Pancreas (tissue), 10 donors: ENCODE data around the gene CD70. TPM values are rescaled to one million over a fixed set of nuclear protein-coding genes. Genes with fewer than 3 reads are reported as not detected.
"Not testable (repeated sequence)": the region's sequence is repeated elsewhere in the genome, so short reads cannot be mapped to it uniquely, and the experiment has no call there.

ENCODE experiments used
- ATAC-seq, 4 donors: fragments of 200-7000 bp; cut with Tn5 transposase; one replicate each; pipeline versions ENCODE4 v1.8.0 to v1.9.1; 2020; ENCODE audit warnings: mild to moderate bottlenecking in 4 of 4, moderate library complexity in 4 of 4
- DNase-seq, 6 donors: peaks; one replicate each; pipeline ENCODE4 v3.0.0-alpha.2; 2020
- FAIRE-seq: peaks from 2 replicates; lab custom pipeline; 2012; peaks lifted over from hg19 to GRCh38; lab: Jason Lieb, UNC
- H3K27ac ChIP-seq, 4 donors: fragments of 200-600 bp; sonication (generic); 1 replicate in 3 of 4; 2 replicates in 1 of 4; pipeline versions ENCODE4 v1.5.0 to v1.8.0; 2020
- H3K27me3 ChIP-seq, 4 donors: fragments of 200-600 bp; one replicate each; pipeline ENCODE4 v1.8.0; 2021
- H3K36me3 ChIP-seq, 3 donors: fragments of 200-600 bp; sonication (generic) in 1 of 3; one replicate each; pipeline versions ENCODE4 v1.5.0 to v1.8.0; 2020 to 2021
- H3K4me1 ChIP-seq, 3 donors: fragments of 200-600 bp; one replicate each; pipeline ENCODE4 v1.8.0; 2021
- H3K4me3 ChIP-seq, 4 donors: fragments of 200-600 bp; sonication (generic) in 2 of 4; one replicate each; pipeline versions ENCODE4 v1.5.0 to v1.8.0; 2020 to 2021
- H3K9me3 ChIP-seq, 4 donors: fragments of 200-600 bp; one replicate each; pipeline ENCODE4 v1.8.0; 2021
- WGBS, 2 donors: extraction: QIAGEN DNeasy Blood & Tissue Kit; methylation state at CpG; one replicate each; pipeline ENCODE4 v1.1.7; 2013; 5-methylcytosine and 5-hydroxymethylcytosine counted together
- intact Hi-C, 3 donors: fragments of 100-400 bp; cut with DNase I; formaldehyde crosslinking; loops; one replicate each; pipeline versions ENCODE4 v1.11.1 to v1.14.2; 2022
- polyA plus RNA-seq, 2 donors: library from polyadenylated mRNA; stranded (reverse); fragments of 200-250 nt; gene quantifications; one replicate each; pipeline ENCODE4 v1.2.3, GENCODE V29; 2013
- total RNA-seq, 6 donors: library from RNA; stranded (reverse); fragmentation: NEBNext Ultra II Directional in 4 of 6; extraction: Animal tissue kit (Norgen Biotek cat#: 25700) in 4 of 6; gene quantifications; one replicate each; pipeline versions ENCODE4 v1.2.1 to v1.2.4, GENCODE V29; 2021 to 2023
- TF ChIP-seq, protein P1 (sequence below), 4 donors: fragments of 200-600 bp; sonication (generic) in 3 of 4; IDR thresholded peaks; one replicate each; pipeline versions ENCODE4 v1.5.0 to v1.8.0; 2021; ENCODE audit warnings: antibody characterized with exemption in 4 of 4
- donor health status: healthy with polysubstance abuse.
- donor health status: DM: no; HTN: no; CAD: no; lungs with moderate emphysema.
- donor health status: DM: no; HTN: no; CAD: no.
- donor health status: control.
- donor health status: control.
- donor health status: Bipolar disorder and iron deficiency.
- donor health status: DM: yes; HTN: yes; CAD: no.
- donor health status: DM: no; HTN: no; CAD: no.
- donor health status: DM: no; HTN: no; CAD: no.
- donor health status: DM: yes; HTN: yes; CAD: no.

Gene CD70
- total and polyA plus RNA-seq, 8 donors, result 0.16 TPM; not detected in 7

DNA sequence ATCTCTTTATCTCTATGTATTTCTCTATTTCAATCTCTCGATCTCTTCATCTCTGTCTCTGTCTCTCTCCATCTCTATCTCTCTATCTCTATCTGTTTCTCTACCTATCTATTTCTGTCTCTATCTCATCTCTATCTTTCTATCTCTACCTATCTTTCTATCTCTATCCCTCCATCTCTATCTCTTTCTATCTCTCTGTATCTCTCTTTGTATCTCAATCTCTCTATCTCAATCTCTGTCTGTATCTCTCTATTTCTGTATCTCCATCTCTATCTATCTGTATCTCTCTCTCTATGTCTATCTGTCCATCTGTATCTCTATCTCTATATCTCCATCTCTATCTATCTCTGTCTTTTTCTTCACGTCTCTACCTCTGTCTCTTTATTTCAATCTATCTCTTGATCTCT is 34.9 kb downstream of the CD70 start:
- ATAC-seq (no peak), FAIRE-seq (no peak), DNase-seq (no peak)
- no peaks in the 10 kb centered on the region for H3K27me3 ChIP-seq
- no peaks in the 10 kb centered on the region for H3K4me1 ChIP-seq
- no peaks in the 10 kb centered on the region for H3K36me3 ChIP-seq
- no peaks in the 10 kb centered on the region for H3K9me3 ChIP-seq
- no peak overlapping the region for H3K4me3 ChIP-seq
- 65 to 82% methylated on average over 2 of the region's 2 CpGs for WGBS, 2 donors
- TF ChIP-seq, protein P1, sequence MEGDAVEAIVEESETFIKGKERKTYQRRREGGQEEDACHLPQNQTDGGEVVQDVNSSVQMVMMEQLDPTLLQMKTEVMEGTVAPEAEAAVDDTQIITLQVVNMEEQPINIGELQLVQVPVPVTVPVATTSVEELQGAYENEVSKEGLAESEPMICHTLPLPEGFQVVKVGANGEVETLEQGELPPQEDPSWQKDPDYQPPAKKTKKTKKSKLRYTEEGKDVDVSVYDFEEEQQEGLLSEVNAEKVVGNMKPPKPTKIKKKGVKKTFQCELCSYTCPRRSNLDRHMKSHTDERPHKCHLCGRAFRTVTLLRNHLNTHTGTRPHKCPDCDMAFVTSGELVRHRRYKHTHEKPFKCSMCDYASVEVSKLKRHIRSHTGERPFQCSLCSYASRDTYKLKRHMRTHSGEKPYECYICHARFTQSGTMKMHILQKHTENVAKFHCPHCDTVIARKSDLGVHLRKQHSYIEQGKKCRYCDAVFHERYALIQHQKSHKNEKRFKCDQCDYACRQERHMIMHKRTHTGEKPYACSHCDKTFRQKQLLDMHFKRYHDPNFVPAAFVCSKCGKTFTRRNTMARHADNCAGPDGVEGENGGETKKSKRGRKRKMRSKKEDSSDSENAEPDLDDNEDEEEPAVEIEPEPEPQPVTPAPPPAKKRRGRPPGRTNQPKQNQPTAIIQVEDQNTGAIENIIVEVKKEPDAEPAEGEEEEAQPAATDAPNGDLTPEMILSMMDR (IDR thresholded peaks at IDR 0.05), result no peak
- no peak overlapping the region for H3K27ac ChIP-seq
- intact Hi-C loops, result no loop called here

DNA sequence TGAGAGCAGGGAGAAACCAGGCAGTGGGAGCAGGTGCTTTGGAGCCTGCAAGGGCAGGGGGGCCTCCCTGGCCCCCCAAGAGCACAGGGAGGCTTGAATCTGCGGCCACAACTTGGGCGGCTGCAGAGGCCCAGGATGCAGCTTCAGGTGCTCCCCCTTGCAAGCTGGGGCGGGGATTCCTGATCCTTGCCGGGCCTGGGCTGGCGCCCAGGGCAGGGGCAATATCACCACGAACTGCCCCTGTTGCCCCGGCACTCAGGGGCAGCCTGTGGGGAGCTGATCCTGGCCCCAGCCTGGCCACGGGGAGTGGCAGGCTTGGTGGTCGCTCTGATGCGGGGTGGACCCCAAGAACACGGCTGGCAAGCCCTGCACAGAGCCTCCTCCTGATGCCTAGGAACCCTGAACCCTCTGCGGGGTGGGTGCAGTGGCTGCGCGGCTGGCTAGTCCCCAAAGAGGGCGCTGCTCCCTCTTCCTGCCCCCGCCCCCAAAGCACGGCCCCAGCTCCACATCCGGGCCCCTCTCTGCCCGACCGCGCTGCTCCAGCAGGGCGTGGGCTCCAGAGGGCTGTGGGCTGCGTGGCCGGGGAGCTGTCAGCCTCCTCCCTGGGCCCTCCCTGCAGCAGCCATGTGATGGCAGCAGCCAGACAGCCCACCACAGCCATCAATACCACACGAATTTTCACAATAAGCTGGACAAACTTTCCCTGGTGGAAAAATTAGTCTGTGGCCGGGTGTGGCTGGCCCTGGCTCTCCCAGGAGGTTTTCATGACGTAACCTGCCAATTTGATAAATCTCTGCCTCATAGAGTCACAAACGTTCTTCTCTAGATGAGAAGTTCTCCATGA is 39.1 kb downstream of the CD70 start:
- intact Hi-C loops, result no loop called here
- H3K4me1 ChIP-seq, result no peaks in the 10 kb centered on the region
- WGBS, 2 donors, result 27 to 40% methylated on average over 27 to 28 of the region's 28 CpGs
- H3K27me3 ChIP-seq, result no peaks in the 10 kb centered on the region
- no peaks in the 10 kb centered on the region for H3K36me3 ChIP-seq
- TF ChIP-seq, protein P1 (IDR thresholded peaks at IDR 0.05), result no peak
- FAIRE-seq (no peak), ATAC-seq (peak in 2 of 4 donors; percentile 14 to 17), DNase-seq (no peak)
- no peaks in the 10 kb centered on the region for H3K9me3 ChIP-seq
- no peak overlapping the region for H3K4me3 ChIP-seq
- H3K27ac ChIP-seq, result no peak overlapping the region

DNA sequence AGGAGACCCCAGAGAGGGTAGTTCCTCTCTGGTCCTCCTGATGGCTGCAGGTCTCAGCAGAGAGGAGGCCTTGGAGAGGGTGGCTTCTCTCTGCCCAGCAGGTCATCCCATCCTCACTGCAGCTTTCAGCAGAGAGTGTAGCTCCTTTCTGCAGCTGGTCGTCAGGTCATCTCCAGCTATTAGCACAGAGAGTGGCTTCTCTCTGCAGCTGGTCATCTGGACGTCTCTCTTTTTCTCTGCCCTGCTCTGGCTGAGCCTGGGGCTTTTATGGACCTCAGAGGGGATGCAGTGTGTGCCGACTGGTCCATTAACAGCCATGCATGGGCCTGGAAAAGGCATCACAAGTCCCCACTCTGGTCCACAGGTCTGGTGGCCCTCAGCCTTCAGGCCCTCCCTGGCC is 39.9 kb downstream of the CD70 start:
- Histone ChIP-seq H3K4me1 (no peaks in the 10 kb centered on the region), H3K36me3 (no peaks in the 10 kb centered on the region), H3K27ac (no peak overlapping the region), H3K27me3 (no peaks in the 10 kb centered on the region), H3K4me3 (no peak overlapping the region), H3K9me3 (no peaks in the 10 kb centered on the region)
- TF ChIP-seq, protein P1 (IDR thresholded peaks at IDR 0.05), result no peak
- 46 to 64% methylated on average over 3 of the region's 3 CpGs for WGBS, 2 donors
- DNase-seq (no peak), FAIRE-seq (no peak), ATAC-seq (no peak)
- intact Hi-C loops, result no loop called here

DNA sequence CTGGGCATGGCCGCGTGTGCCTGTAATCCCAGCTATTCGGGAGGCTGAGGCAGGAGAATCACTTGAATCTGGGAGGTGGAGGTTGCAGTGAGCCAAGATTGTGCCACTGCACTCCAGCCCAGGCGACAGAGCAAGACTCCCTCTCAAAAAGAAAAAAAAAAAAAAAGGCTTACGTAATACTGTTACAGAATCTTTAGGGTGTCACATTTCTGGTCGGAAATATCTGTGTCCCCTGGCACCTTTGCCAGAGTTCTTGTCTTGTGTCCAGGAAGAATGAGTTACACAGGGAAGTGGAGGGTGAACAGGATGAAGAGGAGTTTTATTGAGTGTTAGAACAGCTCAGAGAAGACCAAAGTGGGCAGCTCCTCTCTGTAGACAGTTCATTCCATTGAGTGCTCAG is 40.3 kb downstream of the CD70 start:
- DNase-seq, ATAC-seq, H3K27ac ChIP-seq, FAIRE-seq, intact Hi-C loops, H3K9me3 ChIP-seq, H3K4me3 ChIP-seq, H3K4me1 ChIP-seq, H3K36me3 ChIP-seq, H3K27me3 ChIP-seq: not testable (repeated sequence)
- WGBS, 2 donors, result 69 to 73% methylated on average over 6 of the region's 6 CpGs

DNA sequence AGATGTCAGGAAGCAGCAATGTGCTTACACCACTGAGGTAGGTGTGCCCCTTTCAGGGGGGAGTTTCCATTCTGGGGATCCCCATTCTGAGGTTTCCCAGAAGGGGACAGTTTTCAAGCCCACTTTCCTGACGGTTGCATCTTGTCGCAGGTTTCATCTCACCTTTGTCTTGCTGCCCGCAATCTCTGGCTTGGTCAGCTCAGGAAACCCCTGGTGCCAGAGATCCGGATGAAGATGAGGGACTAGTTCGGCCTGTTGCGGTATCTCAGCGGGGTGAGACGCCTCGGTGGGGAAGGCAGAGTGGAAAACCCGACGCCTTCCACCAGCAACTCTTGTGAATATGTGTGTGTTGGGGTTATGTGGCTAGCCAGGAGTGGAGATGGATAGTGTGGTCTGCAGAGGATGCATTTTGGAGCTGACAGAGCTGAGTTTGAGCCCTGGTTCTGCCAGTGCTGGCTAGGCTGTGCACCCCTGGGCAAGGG is 47.0 kb downstream of the CD70 start:
- WGBS, 2 donors, result 58 to 68% methylated on average over 11 of the region's 11 CpGs
- H3K4me1 ChIP-seq, result no peaks in the 10 kb centered on the region
- TF ChIP-seq, protein P1 (IDR thresholded peaks at IDR 0.05), result no peak
- ATAC-seq (no peak), DNase-seq (no peak), FAIRE-seq (no peak)
- no peaks in the 10 kb centered on the region for H3K9me3 ChIP-seq
- no peak overlapping the region for H3K4me3 ChIP-seq
- H3K36me3 ChIP-seq, result no peaks in the 10 kb centered on the region
- no peaks in the 10 kb centered on the region for H3K27me3 ChIP-seq
- no peak overlapping the region for H3K27ac ChIP-seq
- intact Hi-C loops, result no loop called here
